Fibroblast of skin of scalp (primary cell): Measurements from ENCODE around the gene PCDHB2.
"Not testable (repeated sequence)": the region's sequence is repeated elsewhere in the genome, so short reads cannot be mapped to it uniquely, and the experiment has no call there.

Experiments used
- DNase-seq: peaks from one replicate; pipeline ENCODE4 v3.0.0-alpha.2; 2013

The PCDHB2 gene

GRCh38 chr5:141135718-141136266 lies 41.4 kb downstream of the PCDHB2 start:
- no peak for DNase-seq

- not testable (repeated sequence) for DNase-seq
Observed at GRCh38 chr5:141137346-141137745, 42.9 kb downstream of the PCDHB2 start.
